Panc1 (cell line): Measurements from ENCODE around the gene TRIM28. TPM values are rescaled to one million over a fixed set of nuclear protein-coding genes. Genes with fewer than 3 reads are reported as not detected.

ENCODE experiments used
- ATAC-seq: fragments of 200-7000 bp; cut with Tn5 transposase; 2 replicates; pipeline ENCODE4 v1.9.1; 2020; ENCODE audit warnings: mild to moderate bottlenecking, moderate library complexity
- BruUV-seq: library from RNA; stranded (reverse); fragments of 400-500 nt; replicated peaks from 2 replicates; lab custom pipeline; 2021; lab: Mats Ljungman, UMichigan
- CTCF ChIA-PET: fragments of 300-600 bp; sonication (Branson Sonifier 250); formaldehyde crosslinking; loops from one replicate; lab custom pipeline; 2022; ENCODE audit warnings: antibody characterized with exemption; lab: Charles Lee
- POLR2A ChIA-PET: fragments of 300-600 bp; sonication (Branson Sonifier 250); formaldehyde crosslinking; loops from one replicate; lab custom pipeline; 2022; ENCODE audit warnings: antibody characterized with exemption; lab: Charles Lee
- DNase-seq: peaks from one replicate; pipeline ENCODE4 v3.0.0-alpha.2; 2010; ENCODE audit warnings: low read depth, low spot score
- H3K27ac ChIP-seq: 2 replicates; pipeline ENCODE4 v1.5.1; 2011; ENCODE audit warnings: mild to moderate bottlenecking, low read length, inconsistent platforms
- H3K27me3 ChIP-seq: fragments of 200-500 bp; sonication (Bioruptor generic); 2 replicates; pipeline ENCODE4 v1.6.0; 2014; ENCODE audit warnings: low read length, inconsistent platforms; ENCODE audit not compliant: control insufficient read depth, insufficient read depth
- H3K36me3 ChIP-seq: fragments of 200-500 bp; sonication (Bioruptor generic); 2 replicates; pipeline ENCODE4 v1.5.1; 2014; ENCODE audit warnings: inconsistent platforms, mild to moderate bottlenecking, low read length, moderate library complexity; ENCODE audit not compliant: control insufficient read depth, insufficient read depth
- H3K4me1 ChIP-seq: 2 replicates; pipeline ENCODE4 v1.5.1; 2011; ENCODE audit warnings: inconsistent platforms, mild to moderate bottlenecking, low read length, moderate library complexity; ENCODE audit not compliant: control insufficient read depth, insufficient read depth
- H3K4me3 ChIP-seq, 2 experiments: 2 replicates each; pipeline ENCODE4 v1.5.1; 2011 to 2012; ENCODE audit warnings: low read depth in 2 of 2, low read length in 2 of 2, mild to moderate bottlenecking in 2 of 2, inconsistent platforms in 1 of 2, moderate library complexity in 1 of 2
- H3K9me3 ChIP-seq: fragments of 200-500 bp; sonication (Bioruptor generic); 2 replicates; pipeline ENCODE4 v1.5.1; 2014; ENCODE audit warnings: low read depth, mild to moderate bottlenecking, inconsistent platforms, low read length, moderate library complexity; ENCODE audit not compliant: control insufficient read depth, insufficient read depth
- CTCF ChIP-seq: fragments of 450-650 bp; IDR thresholded peaks from 2 replicates; pipeline ENCODE4 v1.5.1; 2017; ENCODE audit warnings: mild to moderate bottlenecking
- POLR2AphosphoS5 ChIP-seq: IDR thresholded peaks from 2 replicates; pipeline ENCODE4 v1.6.1; 2012; ENCODE audit warnings: mild to moderate bottlenecking, low read depth, low read length, moderate library complexity
- REST ChIP-seq, 2 experiments: IDR thresholded peaks; 2 replicates each; pipeline ENCODE4 v1.6.1; 2011 to 2012; ENCODE audit warnings: low read depth in 2 of 2, control low read depth in 1 of 2, low read length in 1 of 2, mild to moderate bottlenecking in 1 of 2, moderate library complexity in 1 of 2; ENCODE audit not compliant: insufficient read depth in 1 of 2
- SIN3A ChIP-seq: IDR thresholded peaks from 2 replicates; pipeline ENCODE4 v1.6.1; 2012; ENCODE audit warnings: low read depth, mild to moderate bottlenecking, low read length, moderate library complexity, borderline replicate concordance; ENCODE audit not compliant: insufficient read depth
- TCF7L2 ChIP-seq: IDR thresholded peaks from 2 replicates; pipeline ENCODE4 v1.6.1; 2011; ENCODE audit warnings: mild to moderate bottlenecking, low read depth, low read length, inconsistent platforms
- in situ Hi-C: cut with HindIII; loops from 2 replicates; pipeline ENCODE4 v1.10.0; 2016; ENCODE audit warnings: low sequenced_read_pairs, low pct_unique_long_range_greater_than_20kb
- intact Hi-C: fragments of 100-400 bp; cut with micrococcal nuclease; formaldehyde crosslinking; loops from one replicate; pipeline ENCODE4 v1.10.0; 2022; ENCODE audit not compliant: unreplicated experiment
- total RNA-seq: library from RNA; stranded (reverse); gene quantifications from one replicate; pipeline ENCODE4 v1.2.1, GENCODE V29; 2021; ENCODE audit not compliant: unreplicated experiment

Gene TRIM28
- total RNA-seq, 1 experiment from 2014 or later = 767 TPM

- peaks cover 33% of the 10 kb centered on the region for H3K4me1 ChIP-seq
- ATAC-seq (no peak), DNase-seq (no peak)
- TF ChIP-seq CTCF = no peak
- TF ChIP-seq SIN3A = no peak
- TF ChIP-seq REST (IDR thresholded peaks at IDR 0.05; ENCODE audit: insufficient read depth in 1 of 2, low read depth in 2 of 2, low read length in 1 of 2) = no peak
- TF ChIP-seq POLR2AphosphoS5 = no peak
- TF ChIP-seq TCF7L2 = no peak
- intact Hi-C loops (no loop called here), in situ Hi-C loops (no loop called here)
- H3K4me3 ChIP-seq = no peak overlapping the region
- no peaks in the 10 kb centered on the region for H3K9me3 ChIP-seq
- H3K36me3 ChIP-seq = peaks cover 3% of the 10 kb centered on the region; the same call in 1 of the 2 replicates
- H3K27ac ChIP-seq = peak overlapping the region; percentile 5; the same call in 1 of the 2 replicates
- ChIA-PET POLR2A (interaction anchor here (0.8 kb wide), 1 partner anchor 56 kb away, joined by 5 read pairs; the partner anchor contains the start of gene MZF1), CTCF (no interaction called here)
- no TSS peak for BruUV-seq
- H3K27me3 ChIP-seq = no peaks in the 10 kb centered on the region
Measured at GRCh38 chr19:58516246-58516836, 27.5 kb upstream of the TRIM28 start.

- ChIA-PET CTCF (no interaction called here), POLR2A (no interaction called here)
- intact Hi-C loops (no loop called here), in situ Hi-C loops (no loop called here)
- DNase-seq (no peak), ATAC-seq (no peak)
- Histone ChIP-seq H3K27me3 (no peaks in the 10 kb centered on the region), H3K27ac (no peak overlapping the region; the same call in 1 of the 2 replicates), H3K4me1 (peaks cover 38% of the 10 kb centered on the region), H3K36me3 (peaks cover 3% of the 10 kb centered on the region; the same call in 1 of the 2 replicates), H3K9me3 (no peaks in the 10 kb centered on the region), H3K4me3 (no peak overlapping the region)
- BruUV-seq = no TSS peak
- TF ChIP-seq CTCF (peak; percentile 77), POLR2AphosphoS5 (no peak)
Measured at GRCh38 chr19:58516964-58517833, 26.7 kb upstream of the TRIM28 start.
